ACHN (cell line): ENCODE data around the gene SHROOM3.

Experiments
- DNase-seq: peaks from one replicate; pipeline ENCODE4 v3.0.0-alpha.2; 2015
- in situ Hi-C: cut with HindIII; loops from 2 replicates; pipeline ENCODE4 v1.10.0; 2017; ENCODE audit warnings: low sequenced_read_pairs, low pct_ligation_motif_present, low pct_unique_long_range_greater_than_20kb

The SHROOM3 gene

GRCh38 chr4:76657443-76657842 lies 222.4 kb downstream of the SHROOM3 start:
- no peak for DNase-seq

GRCh38 chr4:76658231-76659102 lies 223.4 kb downstream of the SHROOM3 start:
- DNase-seq, result peak; percentile 7
- in situ Hi-C loops, result no loop called here

More at GRCh38 chr4:76657443-76657842, 222.4 kb downstream of the SHROOM3 start:
- in situ Hi-C loops, result no loop called here

GRCh38 chr4:76659103-76659490 lies 224.1 kb downstream of the SHROOM3 start:
- in situ Hi-C loops, result no loop called here
- no peak for DNase-seq

GRCh38 chr4:76663824-76664223 lies 228.8 kb downstream of the SHROOM3 start:
- DNase-seq, result no peak
- in situ Hi-C loops, result no loop called here

GRCh38 chr4:76665153-76665552 lies 230.1 kb downstream of the SHROOM3 start:
- peak; percentile 5 for DNase-seq
- in situ Hi-C loops, result no loop called here

GRCh38 chr4:76665721-76666120 lies 230.7 kb downstream of the SHROOM3 start:
- in situ Hi-C loops, result no loop called here
- no peak for DNase-seq

- no peak for DNase-seq
- in situ Hi-C loops, result no loop called here
Observed at GRCh38 chr4:76666944-76667532, 232.0 kb downstream of the SHROOM3 start.

GRCh38 chr4:76670631-76671030 lies 235.6 kb downstream of the SHROOM3 start:
- no peak for DNase-seq
- in situ Hi-C loops, result no loop called here

- DNase-seq, result no peak
- in situ Hi-C loops, result no loop called here
Observed at GRCh38 chr4:76673362-76673761, 238.3 kb downstream of the SHROOM3 start.

GRCh38 chr4:76674983-76675382 lies 240.0 kb downstream of the SHROOM3 start:
- DNase-seq, result no peak
- in situ Hi-C loops, result no loop called here

- in situ Hi-C loops, result no loop called here
Observed at GRCh38 chr4:76677571-76678326, 242.7 kb downstream of the SHROOM3 start.

GRCh38 chr4:76679691-76680090 lies 244.7 kb downstream of the SHROOM3 start:
- no peak for DNase-seq
- in situ Hi-C loops, result no loop called here

More at GRCh38 chr4:76677571-76678326, 242.7 kb downstream of the SHROOM3 start:
- no peak for DNase-seq

GRCh38 chr4:76680952-76681351 lies 245.9 kb downstream of the SHROOM3 start:
- DNase-seq, result no peak
- in situ Hi-C loops, result no loop called here

- in situ Hi-C loops, result no loop called here
- DNase-seq, result no peak
Observed at GRCh38 chr4:76681996-76682395, 247.0 kb downstream of the SHROOM3 start.

- DNase-seq, result no peak
- in situ Hi-C loops, result no loop called here
Observed at GRCh38 chr4:76683144-76683543, 248.1 kb downstream of the SHROOM3 start.

- in situ Hi-C loops, result no loop called here
- DNase-seq, result no peak
Observed at GRCh38 chr4:76687746-76688448, 252.9 kb downstream of the SHROOM3 start.

GRCh38 chr4:76688619-76689144 lies 253.7 kb downstream of the SHROOM3 start:
- no peak for DNase-seq
- in situ Hi-C loops, result no loop called here

- DNase-seq, result peak; percentile 50
- in situ Hi-C loops, result no loop called here
Observed at GRCh38 chr4:76689145-76689817, 254.3 kb downstream of the SHROOM3 start.
